Keratinocyte (primary cell): Measurements from ENCODE around the gene MAGEA3. TPM values are rescaled to one million over a fixed set of nuclear protein-coding genes. Genes with fewer than 3 reads are reported as not detected.

ENCODE experiments used
- DNase-seq: peaks from one replicate; pipeline ENCODE4 v3.0.0-alpha.2; 2011; ENCODE audit warnings: low read depth, missing footprints, low spot score
- FAIRE-seq: peaks from 2 replicates; lab custom pipeline; 2011; peaks lifted over from hg19 to GRCh38; lab: Jason Lieb, UNC
- H2AFZ ChIP-seq: 2 replicates; pipeline ENCODE4 v1.6.0; 2012; ENCODE audit warnings: low read length, control low read depth, inconsistent platforms; ENCODE audit not compliant: control insufficient read depth
- H3K27ac ChIP-seq: 2 replicates; pipeline ENCODE4 v1.5.1; 2011; ENCODE audit warnings: low read length; ENCODE audit not compliant: control insufficient read depth, insufficient read depth
- H3K27me3 ChIP-seq: 3 replicates; pipeline ENCODE4 v1.6.0; 2011; ENCODE audit warnings: low read length; ENCODE audit not compliant: control insufficient read depth, insufficient read depth; ENCODE audit errors: extremely low read depth
- H3K36me3 ChIP-seq, 2 experiments: 2 replicates in 1 of 2; 3 replicates in 1 of 2; pipeline ENCODE4 v1.5.1; 2011; ENCODE audit warnings: low read length in 2 of 2, mild to moderate bottlenecking in 1 of 2; ENCODE audit not compliant: control insufficient read depth in 2 of 2, insufficient read depth in 2 of 2; ENCODE audit errors: extremely low read depth in 1 of 2
- H3K4me1 ChIP-seq: 3 replicates; pipeline ENCODE4 v1.5.1; 2011; ENCODE audit warnings: low read length; ENCODE audit not compliant: control insufficient read depth, insufficient read depth; ENCODE audit errors: extremely low read depth
- H3K4me2 ChIP-seq: 3 replicates; pipeline ENCODE4 v1.6.0; 2011; ENCODE audit warnings: low read depth, low read length; ENCODE audit not compliant: control insufficient read depth, insufficient read depth; ENCODE audit errors: extremely low read depth
- H3K4me3 ChIP-seq, 3 experiments: fragments of 200-600 bp in 1 of 3; sonication (generic) in 1 of 3; 2 replicates in 2 of 3; 3 replicates in 1 of 3; pipeline ENCODE4 v1.5.1; 2011 to 2016; ENCODE audit warnings: low read length in 3 of 3, mild to moderate bottlenecking in 3 of 3, control low read depth in 2 of 3, inconsistent platforms in 1 of 3, low read depth in 1 of 3, mixed read lengths in 1 of 3, mixed run types in 1 of 3, moderate library complexity in 1 of 3; ENCODE audit not compliant: control insufficient read depth in 2 of 3, insufficient read depth in 2 of 3; ENCODE audit errors: extremely low read depth in 1 of 3
- H3K79me2 ChIP-seq: 2 replicates; pipeline ENCODE4 v1.6.0; 2012; ENCODE audit warnings: low read length; ENCODE audit not compliant: control insufficient read depth, insufficient read depth
- H3K9ac ChIP-seq: 3 replicates; pipeline ENCODE4 v1.6.0; 2011; ENCODE audit warnings: low read length; ENCODE audit not compliant: control insufficient read depth, insufficient read depth; ENCODE audit errors: extremely low read depth
- H3K9me1 ChIP-seq: 3 replicates; pipeline ENCODE4 v1.6.0; 2011; ENCODE audit warnings: low read length; ENCODE audit not compliant: control insufficient read depth, insufficient read depth; ENCODE audit errors: extremely low read depth
- H3K9me3 ChIP-seq: 2 replicates; pipeline ENCODE4 v1.5.1; 2012; ENCODE audit warnings: low read depth, low read length; ENCODE audit not compliant: control insufficient read depth
- H4K20me1 ChIP-seq: 3 replicates; pipeline ENCODE4 v1.6.0; 2011; ENCODE audit warnings: low read length; ENCODE audit not compliant: control insufficient read depth, insufficient read depth; ENCODE audit errors: extremely low read depth
- CTCF ChIP-seq, 3 experiments: IDR thresholded peaks in 1 of 3; conservative IDR thresholded peaks in 1 of 3; optimal IDR thresholded peaks in 1 of 3; 2 replicates in 2 of 3; 3 replicates in 1 of 3; pipeline versions ENCODE3 to v1.5.1; 2011; ENCODE audit warnings: low read length in 3 of 3, mild to moderate bottlenecking in 3 of 3, moderate library complexity in 2 of 3, control low read depth in 1 of 3, inconsistent platforms in 1 of 3; ENCODE audit not compliant: insufficient read depth in 2 of 3; ENCODE audit errors: extremely low read depth in 1 of 3
- EZH2 ChIP-seq: IDR thresholded peaks from one replicate; pipeline ENCODE4 v1.6.1; 2012; ENCODE audit warnings: inconsistent platforms, mild to moderate bottlenecking, low read length, moderate library complexity
- dilution Hi-C: fragments of 300-500 bp; cut with MboI; formaldehyde crosslinking; loops from one replicate; pipeline ENCODE4 v1.7.0; 2020; ENCODE audit warnings: low sequenced_read_pairs; ENCODE audit not compliant: extremely low pct_ligation_motif_present
- polyA plus RNA-seq, 5 experiments: library from polyadenylated mRNA; depleted of rRNA in 3 of 5; stranded (reverse) in 3 of 5; stranded (forward) in 1 of 5; unstranded in 1 of 5; fragments of >200 nt; gene quantifications; 1 replicate in 1 of 5; 2 replicates in 3 of 5; 3 replicates in 1 of 5; pipeline versions ENCODE4 v1.2.1 to v1.2.3, GENCODE V29; 2011 to 2012; ENCODE audit warnings: missing spikeins in 2 of 5, low read depth in 1 of 5, low replicate concordance in 1 of 5

MAGEA3 gene
- polyA plus RNA-seq, 1 donor (not counting 4 experiments of a cell fraction or from before 2014, with no cell fraction given) = not detected

- dilution Hi-C loops = no loop called here
- DNase-seq = no peak
- Histone ChIP-seq H3K9ac (no peak overlapping the region), H3K4me3 (no peak overlapping the region), H3K27me3 (no peaks in the 10 kb centered on the region), H3K79me2 (no peaks in the 10 kb centered on the region), H3K36me3 (no peaks in the 10 kb centered on the region), H3K4me1 (no peaks in the 10 kb centered on the region), H2AFZ (no peak overlapping the region), H4K20me1 (no peaks in the 10 kb centered on the region), H3K27ac (no peak overlapping the region), H3K9me3 (no peaks in the 10 kb centered on the region), H3K9me1 (no peaks in the 10 kb centered on the region), H3K4me2 (no peak overlapping the region)
- TF ChIP-seq CTCF (optimal IDR thresholded peaks at IDR 0.05 in 1 of 3, IDR thresholded peaks at IDR 0.05 in 1 of 3, conservative IDR thresholded peaks at IDR 0.05 in 1 of 3; ENCODE audit: extremely low read depth in 1 of 3, insufficient read depth in 2 of 3, low read length in 3 of 3) (no peak), EZH2 (no peak)
- FAIRE-seq = no peak
These were observed 41.7 kb upstream of the MAGEA3 start for GRCh38 chrX:152656890-152657289.

- DNase-seq = no peak
- no peaks in the 10 kb centered on the region for H3K36me3 ChIP-seq
- no peaks in the 10 kb centered on the region for H3K9me3 ChIP-seq
- no peaks in the 10 kb centered on the region for H3K9me1 ChIP-seq
- H3K79me2 ChIP-seq = no peaks in the 10 kb centered on the region
- no peaks in the 10 kb centered on the region for H3K4me1 ChIP-seq
- H2AFZ ChIP-seq = no peak overlapping the region
- H4K20me1 ChIP-seq = no peaks in the 10 kb centered on the region
- no peak overlapping the region for H3K4me2 ChIP-seq
- TF ChIP-seq CTCF (optimal IDR thresholded peaks at IDR 0.05 in 1 of 3, IDR thresholded peaks at IDR 0.05 in 1 of 3, conservative IDR thresholded peaks at IDR 0.05 in 1 of 3; ENCODE audit: extremely low read depth in 1 of 3, insufficient read depth in 2 of 3, low read length in 3 of 3) (no peak), EZH2 (no peak)
- no peak overlapping the region for H3K9ac ChIP-seq
- H3K4me3 ChIP-seq = no peak overlapping the region
- dilution Hi-C loops = no loop called here
- no peak for FAIRE-seq
- H3K27me3 ChIP-seq = no peaks in the 10 kb centered on the region
- no peak overlapping the region for H3K27ac ChIP-seq
These were observed 40.3 kb upstream of the MAGEA3 start for GRCh38 chrX:152658302-152658701.
